NB4 (cell line): Measurements from ENCODE around the gene RAB40B.

Source experiments
- DNase-seq: peaks from one replicate; pipeline ENCODE4 v3.0.0; 2010; ENCODE audit warnings: low read depth
- H3K4me3 ChIP-seq: one replicate; pipeline ENCODE4 v1.5.1; 2011; ENCODE audit warnings: mild to moderate bottlenecking, low read depth, low read length, moderate library complexity
- CTCF ChIP-seq: IDR thresholded peaks from one replicate; pipeline ENCODE4 v1.5.1; 2012; ENCODE audit warnings: low read depth, low read length
- MAX ChIP-seq: IDR thresholded peaks from 2 replicates; pipeline ENCODE4 v1.6.1; 2011; ENCODE audit warnings: low read depth, low read length
- MYC ChIP-seq: IDR thresholded peaks from 2 replicates; pipeline ENCODE4 v1.6.1; 2011; ENCODE audit warnings: low read depth, low read length
- POLR2A ChIP-seq: IDR thresholded peaks from 2 replicates; pipeline ENCODE4 v1.6.1; 2011; ENCODE audit warnings: mild to moderate bottlenecking; ENCODE audit not compliant: insufficient read length; ENCODE audit errors: extremely low read depth

Gene RAB40B

GRCh38 chr17:82736511-82737185 is 38.1 kb upstream of the RAB40B start:
- H3K4me3 ChIP-seq: no peak overlapping the region
- DNase-seq: no peak
- no peak for TF ChIP-seq POLR2A
- TF ChIP-seq MAX: no peak
- no peak for TF ChIP-seq CTCF
- no peak for TF ChIP-seq MYC

GRCh38 chr17:82734987-82735866 is 36.7 kb upstream of the RAB40B start, which contains the start of gene FN3K:
Gene FN3K (plus strand): TSS chr17:82735615. CDS start chr17:82735637, 22 bp downstream.
- no peak within 1 kb of the TSS for H3K4me3 ChIP-seq

GRCh38 chr17:82732118-82732743 is 33.7 kb upstream of the RAB40B start:
- DNase-seq: no peak
- no peak overlapping the region for H3K4me3 ChIP-seq
- TF ChIP-seq POLR2A (no peak), MAX (no peak), MYC (no peak)

More at GRCh38 chr17:82734987-82735866, 36.7 kb upstream of the RAB40B start, which contains the start of gene FN3K:
- TF ChIP-seq MYC (no peak), MAX (no peak), CTCF (no peak), POLR2A (no peak)
- DNase-seq: no peak

- no peak for DNase-seq
- no peak for TF ChIP-seq CTCF
- TF ChIP-seq MYC: no peak
- TF ChIP-seq POLR2A: no peak
- no peak for TF ChIP-seq MAX
- H3K4me3 ChIP-seq: no peak overlapping the region
These were observed 31.2 kb upstream of the RAB40B start for GRCh38 chr17:82729479-82730260.

- no peak for TF ChIP-seq POLR2A
- no peak for TF ChIP-seq CTCF
- TF ChIP-seq MAX: no peak
- no peak for TF ChIP-seq MYC
- no peak overlapping the region for H3K4me3 ChIP-seq
- no peak for DNase-seq
These were observed 27.9 kb upstream of the RAB40B start for GRCh38 chr17:82726427-82726826.
